ENCODE measurements around the gene LRRC75A.

Gene LRRC75A

DNA sequence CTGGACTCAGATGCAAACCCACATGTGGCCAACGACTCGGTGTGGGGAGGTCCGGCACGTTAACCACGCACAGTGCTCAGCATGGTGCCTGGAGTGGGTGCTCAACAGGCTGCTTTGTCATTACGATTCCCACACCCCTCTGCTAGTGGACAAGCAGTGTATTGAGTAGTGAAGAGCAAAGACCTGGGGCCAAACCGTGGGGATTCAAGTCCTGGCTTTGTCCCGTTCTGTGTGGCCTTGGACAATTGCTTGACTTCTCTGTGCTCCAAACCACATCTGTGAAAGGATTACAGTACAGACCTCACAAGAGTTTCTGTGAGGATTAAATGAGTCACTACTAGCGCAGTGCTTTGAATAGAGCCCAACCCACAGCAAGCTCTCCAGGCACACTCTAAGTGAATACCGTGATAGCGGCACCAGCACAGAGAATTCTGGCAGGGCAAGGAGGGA lies 42.8 kb downstream of the LRRC75A start:
- no peak overlapping the region for H3K27ac ChIP-seq (replicated peaks)
- H3K4me3 ChIP-seq (replicated peaks; ENCODE audit: insufficient read depth, low read length) = no peak overlapping the region
- H3K27me3 ChIP-seq (ENCODE audit: insufficient read depth, poor library complexity, severe bottlenecking) = no peaks in the 10 kb centered on the region
- TF ChIP-seq GABPA (IDR thresholded peaks at IDR 0.05; ENCODE audit: low read depth) = no peak
- TF ChIP-seq POLR2AphosphoS5 (IDR thresholded peaks at IDR 0.05; ENCODE audit: low read depth) = no peak
- TF ChIP-seq, protein P1, sequence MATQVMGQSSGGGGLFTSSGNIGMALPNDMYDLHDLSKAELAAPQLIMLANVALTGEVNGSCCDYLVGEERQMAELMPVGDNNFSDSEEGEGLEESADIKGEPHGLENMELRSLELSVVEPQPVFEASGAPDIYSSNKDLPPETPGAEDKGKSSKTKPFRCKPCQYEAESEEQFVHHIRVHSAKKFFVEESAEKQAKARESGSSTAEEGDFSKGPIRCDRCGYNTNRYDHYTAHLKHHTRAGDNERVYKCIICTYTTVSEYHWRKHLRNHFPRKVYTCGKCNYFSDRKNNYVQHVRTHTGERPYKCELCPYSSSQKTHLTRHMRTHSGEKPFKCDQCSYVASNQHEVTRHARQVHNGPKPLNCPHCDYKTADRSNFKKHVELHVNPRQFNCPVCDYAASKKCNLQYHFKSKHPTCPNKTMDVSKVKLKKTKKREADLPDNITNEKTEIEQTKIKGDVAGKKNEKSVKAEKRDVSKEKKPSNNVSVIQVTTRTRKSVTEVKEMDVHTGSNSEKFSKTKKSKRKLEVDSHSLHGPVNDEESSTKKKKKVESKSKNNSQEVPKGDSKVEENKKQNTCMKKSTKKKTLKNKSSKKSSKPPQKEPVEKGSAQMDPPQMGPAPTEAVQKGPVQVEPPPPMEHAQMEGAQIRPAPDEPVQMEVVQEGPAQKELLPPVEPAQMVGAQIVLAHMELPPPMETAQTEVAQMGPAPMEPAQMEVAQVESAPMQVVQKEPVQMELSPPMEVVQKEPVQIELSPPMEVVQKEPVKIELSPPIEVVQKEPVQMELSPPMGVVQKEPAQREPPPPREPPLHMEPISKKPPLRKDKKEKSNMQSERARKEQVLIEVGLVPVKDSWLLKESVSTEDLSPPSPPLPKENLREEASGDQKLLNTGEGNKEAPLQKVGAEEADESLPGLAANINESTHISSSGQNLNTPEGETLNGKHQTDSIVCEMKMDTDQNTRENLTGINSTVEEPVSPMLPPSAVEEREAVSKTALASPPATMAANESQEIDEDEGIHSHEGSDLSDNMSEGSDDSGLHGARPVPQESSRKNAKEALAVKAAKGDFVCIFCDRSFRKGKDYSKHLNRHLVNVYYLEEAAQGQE (IDR thresholded peaks at IDR 0.05; ENCODE audit: insufficient replicate concordance, low read depth) = no peak
- TF ChIP-seq SPI1 (IDR thresholded peaks at IDR 0.05; ENCODE audit: borderline replicate concordance, low read depth) = no peak
- TF ChIP-seq, protein P2, sequence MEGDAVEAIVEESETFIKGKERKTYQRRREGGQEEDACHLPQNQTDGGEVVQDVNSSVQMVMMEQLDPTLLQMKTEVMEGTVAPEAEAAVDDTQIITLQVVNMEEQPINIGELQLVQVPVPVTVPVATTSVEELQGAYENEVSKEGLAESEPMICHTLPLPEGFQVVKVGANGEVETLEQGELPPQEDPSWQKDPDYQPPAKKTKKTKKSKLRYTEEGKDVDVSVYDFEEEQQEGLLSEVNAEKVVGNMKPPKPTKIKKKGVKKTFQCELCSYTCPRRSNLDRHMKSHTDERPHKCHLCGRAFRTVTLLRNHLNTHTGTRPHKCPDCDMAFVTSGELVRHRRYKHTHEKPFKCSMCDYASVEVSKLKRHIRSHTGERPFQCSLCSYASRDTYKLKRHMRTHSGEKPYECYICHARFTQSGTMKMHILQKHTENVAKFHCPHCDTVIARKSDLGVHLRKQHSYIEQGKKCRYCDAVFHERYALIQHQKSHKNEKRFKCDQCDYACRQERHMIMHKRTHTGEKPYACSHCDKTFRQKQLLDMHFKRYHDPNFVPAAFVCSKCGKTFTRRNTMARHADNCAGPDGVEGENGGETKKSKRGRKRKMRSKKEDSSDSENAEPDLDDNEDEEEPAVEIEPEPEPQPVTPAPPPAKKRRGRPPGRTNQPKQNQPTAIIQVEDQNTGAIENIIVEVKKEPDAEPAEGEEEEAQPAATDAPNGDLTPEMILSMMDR (IDR thresholded peaks at IDR 0.05; ENCODE audit: insufficient read depth, low read length) = no peak
- no peak for DNase-seq (ENCODE audit: low read depth in 1 of 2, low spot score in 1 of 2)

DNA sequence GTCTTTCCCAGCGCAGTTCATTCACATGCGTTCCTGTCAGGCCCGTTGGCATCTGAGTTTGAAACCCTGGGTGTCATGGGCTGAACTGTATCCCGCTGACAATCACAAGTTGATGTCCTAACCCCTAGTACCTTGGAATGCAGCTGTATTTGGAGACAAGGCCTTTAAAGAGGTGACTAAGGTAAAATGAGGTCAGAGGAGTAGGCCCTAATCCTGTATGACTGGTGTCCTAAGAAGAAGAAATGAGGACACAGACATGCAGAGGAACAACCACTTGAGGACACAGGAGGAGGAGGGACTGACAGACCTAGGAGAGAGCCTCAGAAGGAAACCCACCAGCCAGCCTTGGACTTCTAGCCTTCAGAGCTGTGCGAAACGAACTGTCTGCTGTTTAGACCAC lies 43.5 kb downstream of the LRRC75A start:
- H3K27me3 ChIP-seq (ENCODE audit: insufficient read depth, poor library complexity, severe bottlenecking) = no peaks in the 10 kb centered on the region
- TF ChIP-seq GABPA (IDR thresholded peaks at IDR 0.05; ENCODE audit: low read depth) (no peak), SPI1 (IDR thresholded peaks at IDR 0.05; ENCODE audit: borderline replicate concordance, low read depth) (no peak), POLR2AphosphoS5 (IDR thresholded peaks at IDR 0.05; ENCODE audit: low read depth) (no peak)
- TF ChIP-seq, protein P1 (IDR thresholded peaks at IDR 0.05; ENCODE audit: insufficient replicate concordance, low read depth) = no peak
- TF ChIP-seq, protein P2 (IDR thresholded peaks at IDR 0.05; ENCODE audit: insufficient read depth, low read length) = no peak
- no peak for DNase-seq (ENCODE audit: low read depth in 1 of 2, low spot score in 1 of 2)
- H3K27ac ChIP-seq (replicated peaks) = no peak overlapping the region
- H3K4me3 ChIP-seq (replicated peaks; ENCODE audit: insufficient read depth, low read length) = no peak overlapping the region

DNA sequence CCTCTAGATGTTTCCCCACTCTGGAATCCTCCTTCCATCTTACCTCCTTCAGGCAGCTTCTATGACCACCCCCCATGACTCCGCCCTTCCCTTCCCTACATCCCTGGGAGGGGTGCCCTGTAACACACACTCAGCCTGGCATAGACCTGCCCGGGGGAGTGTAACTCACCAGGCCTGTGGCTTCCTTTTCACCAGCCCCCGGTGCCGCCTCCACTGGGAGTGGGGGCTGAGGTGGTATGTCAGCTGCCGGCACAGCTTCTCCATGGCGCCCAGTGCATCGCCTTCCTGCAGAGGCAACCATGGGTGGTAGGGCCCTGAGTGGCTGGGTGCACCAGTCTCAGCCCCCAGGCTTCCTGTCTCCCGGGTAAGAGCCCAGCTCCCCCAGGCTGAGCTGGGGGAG lies 44.3 kb downstream of the LRRC75A start:
- no peak for DNase-seq (ENCODE audit: low read depth in 1 of 2, low spot score in 1 of 2)
- TF ChIP-seq, protein P2 (IDR thresholded peaks at IDR 0.05; ENCODE audit: insufficient read depth, low read length) = no peak
- TF ChIP-seq POLR2AphosphoS5 (IDR thresholded peaks at IDR 0.05; ENCODE audit: low read depth) = no peak
- TF ChIP-seq, protein P1 (IDR thresholded peaks at IDR 0.05; ENCODE audit: insufficient replicate concordance, low read depth) = no peak
- TF ChIP-seq SPI1 (IDR thresholded peaks at IDR 0.05; ENCODE audit: borderline replicate concordance, low read depth) = no peak
- TF ChIP-seq GABPA (IDR thresholded peaks at IDR 0.05; ENCODE audit: low read depth) = no peak
- H3K4me3 ChIP-seq (replicated peaks; ENCODE audit: insufficient read depth, low read length) = no peak overlapping the region
- no peak overlapping the region for H3K27ac ChIP-seq (replicated peaks)
- no peaks in the 10 kb centered on the region for H3K27me3 ChIP-seq (ENCODE audit: insufficient read depth, poor library complexity, severe bottlenecking)
